Measurements from ENCODE around the gene TMEM53. TPM values are rescaled to one million over a fixed set of nuclear protein-coding genes. Genes with fewer than 3 reads are reported as not detected.

The TMEM53 gene
- total and polyA plus RNA-seq, 2 experiments from 2014 or later, result 6.9 to 37.4 TPM

GRCh38 chr1:44717653-44718052, 43.4 kb upstream of the TMEM53 start:
- Histone ChIP-seq H3K4me1 (ENCODE audit: insufficient read depth) (no peaks in the 10 kb centered on the region), H3K4me3 (no peak overlapping the region), H3K79me2 (no peaks in the 10 kb centered on the region), H3K36me3 (replicated peaks; ENCODE audit: insufficient read depth, low read depth) (no peaks in the 10 kb centered on the region), H3K9me3 (ENCODE audit: low read depth) (no peaks in the 10 kb centered on the region), H3K27me3 (no peaks in the 10 kb centered on the region), H3K27ac (no peak overlapping the region), H3K9me2 (replicated peaks; ENCODE audit: insufficient read depth) (no peaks in the 10 kb centered on the region), H4K20me1 (ENCODE audit: insufficient read depth, poor library complexity, severe bottlenecking) (no peaks in the 10 kb centered on the region), H3K4me2 (no peak overlapping the region), H2AFZ (no peak overlapping the region)
- no peak for DNase-seq (ENCODE audit: low spot score)
- TF ChIP-seq EZH2 (IDR thresholded peaks at IDR 0.05; ENCODE audit: borderline replicate concordance), result no peak
- no peak for TF ChIP-seq EZH2phosphoT487 (IDR thresholded peaks at IDR 0.05; ENCODE audit: low read depth, severe bottlenecking, unreplicated experiment)
- TF ChIP-seq CTCF (IDR thresholded peaks at IDR 0.05; ENCODE audit: poor library complexity), result no peak
- WGBS (ENCODE audit: low lambda C conversion rate, missing lambda C conversion rate), result 78% methylated on average over 1 of the region's 1 CpG

- Histone ChIP-seq H3K9me2 (replicated peaks; ENCODE audit: insufficient read depth) (no peaks in the 10 kb centered on the region), H3K79me2 (no peaks in the 10 kb centered on the region), H3K27me3 (no peaks in the 10 kb centered on the region), H3K9me3 (ENCODE audit: low read depth) (no peaks in the 10 kb centered on the region), H3K27ac (no peak overlapping the region), H3K4me2 (no peak overlapping the region), H3K36me3 (replicated peaks; ENCODE audit: insufficient read depth, low read depth) (no peaks in the 10 kb centered on the region), H2AFZ (no peak overlapping the region), H4K20me1 (ENCODE audit: insufficient read depth, poor library complexity, severe bottlenecking) (no peaks in the 10 kb centered on the region), H3K4me3 (no peak overlapping the region), H3K4me1 (ENCODE audit: insufficient read depth) (no peaks in the 10 kb centered on the region)
- no peak for TF ChIP-seq EZH2phosphoT487 (IDR thresholded peaks at IDR 0.05; ENCODE audit: low read depth, severe bottlenecking, unreplicated experiment)
- WGBS (ENCODE audit: low lambda C conversion rate, missing lambda C conversion rate), result 98% methylated on average over 4 of the region's 4 CpGs
- DNase-seq (ENCODE audit: low spot score), result no peak
Measured at GRCh38 chr1:44717156-44717555, 42.9 kb upstream of the TMEM53 start.

GRCh38 chr1:44714944-44715571, 40.8 kb upstream of the TMEM53 start:
- no peaks in the 10 kb centered on the region for H3K36me3 ChIP-seq (replicated peaks; ENCODE audit: insufficient read depth, low read depth)

More at GRCh38 chr1:44714944-44715571, 40.8 kb upstream of the TMEM53 start:
- H3K27me3 ChIP-seq, result no peaks in the 10 kb centered on the region
- H3K79me2 ChIP-seq, result no peaks in the 10 kb centered on the region
- H3K4me3 ChIP-seq, result no peak overlapping the region
- peak; percentile 91 for TF ChIP-seq CTCF (IDR thresholded peaks at IDR 0.05; ENCODE audit: poor library complexity)
- TF ChIP-seq EZH2phosphoT487 (IDR thresholded peaks at IDR 0.05; ENCODE audit: low read depth, severe bottlenecking, unreplicated experiment), result no peak
- TF ChIP-seq EZH2 (IDR thresholded peaks at IDR 0.05; ENCODE audit: borderline replicate concordance), result no peak
- H3K9me3 ChIP-seq (ENCODE audit: low read depth), result no peaks in the 10 kb centered on the region
- 20% methylated on average over 9 of the region's 9 CpGs for WGBS (ENCODE audit: low lambda C conversion rate, missing lambda C conversion rate)
- no peak overlapping the region for H2AFZ ChIP-seq
- H3K9me2 ChIP-seq (replicated peaks; ENCODE audit: insufficient read depth), result no peaks in the 10 kb centered on the region
- H3K4me1 ChIP-seq (ENCODE audit: insufficient read depth), result no peaks in the 10 kb centered on the region
- no peak overlapping the region for H3K27ac ChIP-seq
- H4K20me1 ChIP-seq (ENCODE audit: insufficient read depth, poor library complexity, severe bottlenecking), result no peaks in the 10 kb centered on the region
- DNase-seq (ENCODE audit: low spot score), result peak; percentile 86
- H3K4me2 ChIP-seq, result no peak overlapping the region

Measured in hepatocyte (in vitro differentiated cells).